HG03521 (cell line): Measurements from ENCODE around the gene ARHGEF25.

Source experiments
- ATAC-seq: cut with Tn5 transposase; IDR thresholded peaks from one replicate; pipeline ENCODE4 v1.9.1; 2021; ENCODE audit warnings: mild to moderate bottlenecking, moderate library complexity; ENCODE audit not compliant: unreplicated experiment

ARHGEF25 gene

DNA sequence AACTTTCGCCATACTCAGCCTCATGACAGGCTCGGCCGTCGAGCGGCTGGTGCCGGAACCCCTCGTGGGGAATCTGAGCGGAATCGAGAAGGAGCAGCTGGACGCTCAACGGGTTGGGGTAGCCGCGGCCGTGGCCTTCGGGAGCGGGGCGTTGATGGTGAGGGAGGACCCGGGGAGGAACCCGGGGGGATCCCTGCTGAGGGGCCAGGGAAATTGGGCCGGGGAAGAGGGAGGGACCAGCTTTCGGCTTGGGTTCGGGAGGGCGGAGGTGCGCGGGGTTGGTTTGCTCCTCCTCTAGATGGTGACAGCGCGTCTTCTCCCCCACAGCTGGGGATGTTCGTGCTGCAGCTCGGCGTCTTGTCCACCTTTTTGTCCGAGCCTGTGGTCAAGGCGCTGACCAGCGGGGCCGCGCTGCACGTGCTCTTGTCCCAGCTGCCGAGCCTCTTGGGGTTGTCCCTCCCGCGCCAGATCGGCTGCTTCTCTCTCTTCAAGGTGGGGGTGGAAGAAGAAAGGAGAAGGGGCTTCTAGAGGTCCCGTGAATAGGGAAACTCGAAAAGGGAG is 9.8 kb downstream of the ARHGEF25 start:
- no peak for ATAC-seq

DNA sequence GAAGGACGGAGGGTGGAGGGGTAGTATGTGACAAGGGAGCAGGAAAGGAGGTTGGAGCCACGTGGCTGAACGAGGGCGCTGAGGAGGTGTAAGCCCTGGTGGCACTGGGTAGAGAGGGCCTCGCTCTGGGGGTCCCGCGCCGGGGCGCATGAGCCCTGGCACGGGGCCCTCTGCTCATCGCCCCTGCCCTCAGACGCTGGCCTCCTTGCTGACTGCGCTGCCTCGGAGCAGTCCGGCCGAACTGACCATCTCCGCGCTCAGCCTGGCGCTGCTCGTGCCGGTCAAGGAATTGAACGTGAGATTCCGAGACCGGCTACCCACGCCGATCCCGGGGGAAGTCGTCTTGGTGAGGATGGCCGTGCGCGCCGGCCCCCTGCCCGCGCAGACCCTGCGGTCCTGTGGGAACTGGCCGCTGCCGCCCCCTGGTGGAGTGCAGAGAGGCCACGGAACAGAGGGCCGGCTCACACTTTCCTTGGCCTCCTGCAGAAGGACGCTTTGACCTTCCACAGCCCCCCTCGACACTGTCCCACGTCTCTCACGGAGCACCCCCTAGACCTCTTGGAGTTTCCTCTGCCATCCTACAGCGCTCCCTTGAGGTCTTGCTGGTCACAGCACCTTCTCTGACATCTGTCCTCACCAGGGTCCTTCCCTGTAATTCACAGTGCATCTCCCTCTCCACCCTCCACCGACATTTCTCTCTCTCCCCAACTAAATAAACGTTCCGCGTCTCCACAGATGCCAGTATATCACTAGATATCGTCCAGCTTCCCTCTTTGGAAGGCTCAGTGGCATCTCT is 10.5 kb downstream of the ARHGEF25 start:
- ATAC-seq: no peak

DNA sequence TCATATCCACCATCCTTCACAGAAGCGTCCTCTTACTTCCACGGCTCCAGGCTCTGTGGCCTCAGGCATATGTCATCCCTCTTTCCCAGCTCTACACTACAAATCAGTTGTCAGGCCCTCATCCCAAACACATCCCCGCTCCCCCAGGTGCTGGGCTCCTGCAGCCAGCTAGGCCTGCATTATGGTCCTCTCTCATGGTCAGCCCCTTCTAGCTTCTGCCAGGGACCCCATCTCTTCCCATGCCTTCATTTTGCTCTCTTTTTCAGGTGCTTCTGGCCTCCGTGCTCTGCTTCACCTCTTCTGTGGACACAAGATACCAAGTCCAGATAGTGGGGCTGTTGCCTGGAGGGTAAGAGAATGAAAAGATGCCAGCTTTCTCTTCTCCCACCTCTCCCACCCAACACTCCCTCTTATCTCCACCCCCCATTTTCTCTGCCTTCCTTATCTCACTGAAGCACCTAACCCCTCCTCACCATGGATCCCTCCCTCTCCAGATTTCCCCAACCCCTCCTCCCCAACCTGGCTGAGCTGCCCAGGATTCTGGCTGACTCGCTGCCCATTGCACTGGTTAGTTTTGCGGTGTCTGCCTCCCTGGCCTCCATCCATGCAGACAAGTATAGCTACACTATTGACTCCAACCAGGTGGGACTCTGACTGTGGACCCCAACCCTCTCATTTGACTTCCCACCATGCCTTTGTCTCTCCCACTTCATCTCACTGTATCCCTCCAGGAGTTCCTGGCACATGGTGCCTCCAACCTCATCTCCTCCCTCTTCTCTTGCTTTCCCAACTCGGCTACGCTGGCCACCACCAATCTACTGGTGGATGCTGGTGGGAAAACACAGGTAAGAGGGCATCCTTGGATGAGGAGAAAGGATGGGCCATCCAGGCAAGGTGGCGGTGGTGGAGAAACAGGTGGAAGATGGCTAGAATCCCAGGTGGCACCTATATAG is 11.3 kb downstream of the ARHGEF25 start:
- ATAC-seq: no peak

- no peak for ATAC-seq
These were observed 12.2 kb downstream of the ARHGEF25 start for GRCh38 chr12:57623385-57623784.

DNA sequence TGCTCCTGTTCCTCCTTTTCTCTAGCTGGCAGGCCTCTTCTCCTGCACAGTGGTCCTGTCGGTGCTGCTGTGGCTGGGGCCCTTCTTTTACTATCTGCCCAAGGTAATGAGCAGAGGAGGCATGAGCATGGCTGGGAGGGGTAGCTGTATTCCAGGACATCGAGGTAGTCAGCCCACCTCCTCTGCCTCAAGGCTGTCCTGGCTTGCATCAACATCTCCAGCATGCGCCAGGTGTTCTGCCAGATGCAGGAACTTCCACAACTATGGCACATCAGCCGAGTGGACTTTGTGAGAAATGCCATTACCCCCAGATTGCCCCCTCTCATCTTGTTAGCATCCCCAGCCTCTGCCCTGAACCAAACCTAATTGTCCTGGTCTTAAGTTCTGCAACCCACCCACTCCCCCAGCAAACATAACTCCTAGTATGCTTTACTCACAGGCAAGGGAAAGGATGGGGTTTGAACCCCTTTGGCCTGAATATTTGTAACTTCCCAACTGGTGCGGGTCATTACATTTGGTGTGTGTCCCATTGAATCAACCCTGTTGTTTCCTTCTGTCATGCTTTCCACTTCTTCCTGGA is 12.7 kb downstream of the ARHGEF25 start:
- no peak for ATAC-seq

DNA sequence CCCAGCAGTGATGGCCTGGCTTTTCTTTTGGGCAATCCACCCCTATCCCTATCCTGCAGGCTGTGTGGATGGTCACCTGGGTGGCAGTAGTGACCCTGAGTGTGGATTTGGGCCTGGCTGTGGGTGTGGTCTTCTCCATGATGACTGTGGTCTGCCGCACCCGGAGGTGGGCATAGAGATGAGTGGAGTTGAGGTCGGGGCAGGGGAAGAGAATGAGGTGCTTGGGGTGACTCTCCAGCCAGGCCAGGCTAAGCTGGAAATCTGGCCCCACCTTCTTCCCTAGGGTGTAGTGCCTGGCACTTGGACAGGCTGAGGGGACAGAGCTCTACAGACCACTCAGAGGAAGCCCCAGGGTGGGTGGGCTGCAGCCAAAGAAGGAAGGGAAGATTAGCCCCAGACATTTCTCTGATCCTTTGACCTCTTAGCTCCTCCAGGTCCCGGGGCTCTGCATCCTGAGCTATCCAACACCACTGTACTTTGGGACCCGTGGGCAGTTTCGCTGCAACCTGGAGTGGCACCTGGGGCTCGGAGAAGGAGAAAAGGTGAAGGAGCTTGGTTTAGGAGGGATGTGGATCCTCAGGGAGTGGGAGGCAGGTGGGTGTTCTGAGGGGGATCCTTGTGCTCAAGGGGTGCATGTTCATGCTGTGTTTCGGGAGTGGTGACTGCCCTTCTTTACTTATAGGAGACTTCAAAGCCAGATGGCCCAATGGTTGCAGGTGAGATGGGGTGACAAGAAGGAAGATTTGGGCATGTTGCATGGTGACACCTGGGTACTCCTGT is 13.4 kb downstream of the ARHGEF25 start:
- no peak for ATAC-seq

DNA sequence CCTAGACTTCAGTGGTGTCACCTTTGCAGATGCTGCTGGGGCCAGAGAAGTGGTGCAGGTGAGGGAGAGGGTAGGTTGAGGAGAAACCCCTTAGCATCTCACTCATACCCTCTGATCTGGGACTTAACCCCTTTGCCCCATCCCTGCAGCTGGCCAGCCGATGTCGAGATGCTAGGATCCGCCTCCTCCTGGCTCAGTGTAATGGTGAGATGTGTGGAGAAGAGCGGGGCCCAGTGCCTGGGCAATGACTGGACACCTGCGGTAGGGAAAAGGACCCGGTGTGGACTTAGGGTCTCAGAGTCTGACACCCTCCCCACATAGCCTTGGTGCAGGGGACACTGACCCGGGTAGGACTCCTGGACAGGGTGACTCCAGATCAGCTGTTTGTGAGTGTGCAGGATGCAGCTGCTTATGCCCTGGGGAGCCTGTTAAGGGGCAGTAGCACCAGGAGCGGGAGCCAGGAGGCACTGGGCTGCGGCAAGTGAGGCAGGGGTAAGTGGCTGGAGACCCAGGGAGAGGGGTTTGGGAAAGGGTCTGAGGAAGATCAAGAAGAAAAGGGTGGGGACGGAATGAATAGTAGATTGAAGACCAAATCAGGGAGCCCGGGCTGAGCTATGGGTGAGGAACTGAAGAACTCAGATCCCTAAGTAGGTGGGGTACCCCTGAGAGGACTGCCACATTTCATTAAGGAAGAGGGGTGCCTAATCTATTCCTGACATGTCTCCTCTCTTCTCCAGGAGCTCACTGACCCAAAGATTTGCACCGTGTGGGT is 14.2 kb downstream of the ARHGEF25 start:
- no peak for ATAC-seq

GRCh38 chr12:57626111-57626920 is 15.1 kb downstream of the ARHGEF25 start:
- ATAC-seq: no peak

- no peak for ATAC-seq
These were observed 15.7 kb downstream of the ARHGEF25 start for GRCh38 chr12:57626921-57627445.

GRCh38 chr12:57627501-57628279 is 16.5 kb downstream of the ARHGEF25 start:
- no peak for ATAC-seq

GRCh38 chr12:57628280-57629191 is 17.3 kb downstream of the ARHGEF25 start:
- ATAC-seq: no peak

GRCh38 chr12:57629897-57630471 is 18.7 kb downstream of the ARHGEF25 start:
- no peak for ATAC-seq

DNA sequence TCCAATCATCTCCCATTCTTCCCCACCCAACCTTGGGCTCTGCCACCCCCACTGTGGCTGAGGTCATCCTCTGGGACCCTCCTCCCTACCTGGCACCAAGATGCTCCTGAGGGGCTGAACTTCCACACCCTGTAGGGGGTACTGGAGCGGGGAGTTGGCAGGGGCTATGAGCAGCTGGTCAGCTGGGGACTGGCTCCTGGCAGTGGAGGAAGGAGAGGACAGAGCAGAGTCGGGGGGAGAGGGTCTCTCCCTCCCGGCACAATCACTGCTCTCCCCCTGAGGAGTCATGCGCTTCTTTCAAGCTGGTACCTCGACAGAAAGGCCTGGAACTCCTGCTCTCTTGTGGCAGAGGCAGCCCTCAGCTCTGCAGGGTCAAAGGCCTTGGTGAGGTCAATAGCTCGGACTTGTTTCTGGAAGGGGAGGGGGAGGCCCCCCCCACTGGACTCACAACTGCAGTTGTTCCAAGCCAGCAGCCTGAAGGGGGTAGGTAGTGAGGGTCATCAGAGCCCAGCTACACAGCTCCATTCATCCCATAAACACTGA is 19.7 kb downstream of the ARHGEF25 start:
- no peak for ATAC-seq

DNA sequence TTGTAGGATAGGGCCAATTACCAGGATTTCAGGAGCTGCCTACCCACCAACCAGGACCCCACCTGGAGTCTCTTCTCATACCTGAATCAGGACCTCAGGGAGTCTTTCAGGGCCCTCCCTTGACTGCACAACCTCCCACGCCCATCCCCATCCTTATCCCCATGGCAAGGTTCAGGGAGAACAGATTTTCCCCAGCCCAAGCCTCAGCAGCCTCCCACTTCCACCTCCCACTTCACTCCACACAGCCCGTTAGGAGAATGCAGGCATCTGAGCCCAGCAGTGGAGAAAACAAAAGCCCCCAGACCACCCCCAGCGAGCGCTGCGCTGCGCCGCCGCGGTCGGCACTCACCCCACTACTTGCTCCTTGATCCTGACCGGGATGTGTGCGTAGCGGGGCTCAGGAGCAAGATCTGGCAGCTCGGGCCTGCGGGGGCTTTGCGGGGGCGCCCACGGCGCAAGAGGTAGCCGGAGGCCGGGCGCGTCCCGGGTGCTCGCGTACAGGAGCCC is 20.4 kb downstream of the ARHGEF25 start:
- no peak for ATAC-seq

GRCh38 chr12:57632073-57632957 is 21.1 kb downstream of the ARHGEF25 start:
- no peak for ATAC-seq
